OCI-LY1 (cell line): ENCODE data around the gene NKX2-2.

Experiments
- H2AFZ ChIP-seq: fragments of 200-600 bp; sonication (generic), shearing (Covaris generic); 2 replicates; pipeline ENCODE4 v1.6.0; 2014; ENCODE audit warnings: antibody characterized with exemption, mild to moderate bottlenecking, low read length
- H3F3A ChIP-seq: fragments of 200-600 bp; sonication (generic), shearing (Covaris generic); 2 replicates; pipeline ENCODE4 v1.6.0; 2014; ENCODE audit warnings: mild to moderate bottlenecking, antibody characterized with exemption, low read length, moderate library complexity; ENCODE audit not compliant: insufficient read depth
- H3K27ac ChIP-seq: fragments of 200-600 bp; sonication (generic); 2 replicates; pipeline ENCODE4 v1.5.1; 2014; ENCODE audit warnings: low read length, mixed run types, mild to moderate bottlenecking, low read depth; ENCODE audit not compliant: poor library complexity, severe bottlenecking
- H3K27me3 ChIP-seq: fragments of 200-600 bp; sonication (generic); 2 replicates; pipeline ENCODE4 v1.6.0; 2014; ENCODE audit warnings: antibody characterized with exemption, mild to moderate bottlenecking, low read length, moderate library complexity; ENCODE audit not compliant: insufficient read depth
- H3K36me3 ChIP-seq: fragments of 200-600 bp; sonication (generic); 2 replicates; pipeline ENCODE4 v1.6.1; 2014; ENCODE audit warnings: mild to moderate bottlenecking, antibody characterized with exemption, low read length, moderate library complexity, mixed read lengths; ENCODE audit not compliant: insufficient read depth
- H3K4me1 ChIP-seq: fragments of 200-600 bp; sonication (generic); 2 replicates; pipeline ENCODE4 v1.5.1; 2014; ENCODE audit warnings: mild to moderate bottlenecking, low read length, moderate library complexity; ENCODE audit not compliant: insufficient read depth, severe bottlenecking
- H3K4me2 ChIP-seq: fragments of 200-600 bp; sonication (generic), shearing (Covaris generic); 2 replicates; pipeline ENCODE4 v1.6.1; 2014; ENCODE audit warnings: low read length
- H3K4me3 ChIP-seq: fragments of 200-600 bp; sonication (generic); 2 replicates; pipeline ENCODE4 v1.5.1; 2014; ENCODE audit warnings: low read length, low read depth, mild to moderate bottlenecking, mixed read lengths; ENCODE audit not compliant: poor library complexity, severe bottlenecking
- H3K79me2 ChIP-seq: fragments of 200-600 bp; shearing (Covaris generic); 2 replicates; pipeline ENCODE4 v1.6.1; 2016; ENCODE audit warnings: mixed run types, low read length, mixed read lengths; ENCODE audit not compliant: insufficient read depth
- H3K9ac ChIP-seq: fragments of 200-600 bp; sonication (generic), shearing (Covaris generic); 2 replicates; pipeline ENCODE4 v1.6.1; 2014; ENCODE audit warnings: mild to moderate bottlenecking, low read length, mixed read lengths
- H3K9me2 ChIP-seq: fragments of 200-600 bp; sonication (generic), shearing (Covaris generic); 2 replicates; pipeline ENCODE4 v1.6.1; 2014; ENCODE audit warnings: low read depth, mild to moderate bottlenecking, low read length, mixed read lengths
- H3K9me3 ChIP-seq: fragments of 200-600 bp; shearing (Covaris generic); 2 replicates; pipeline ENCODE4 v1.6.1; 2014; ENCODE audit warnings: low read length, mixed read lengths
- H4K20me1 ChIP-seq: fragments of 200-600 bp; sonication (generic), shearing (Covaris generic); 2 replicates; pipeline ENCODE4 v1.6.0; 2016; ENCODE audit warnings: mild to moderate bottlenecking, low read length; ENCODE audit not compliant: insufficient read depth
- EZH2 ChIP-seq: fragments of 200-600 bp; sonication (generic), shearing (Covaris generic); IDR thresholded peaks from 2 replicates; pipeline ENCODE4 v1.8.0; 2017; ENCODE audit warnings: borderline replicate concordance, mixed run types, mild to moderate bottlenecking, antibody characterized with exemption, low read length, moderate library complexity, mixed read lengths
- TF ChIP-seq, protein P1 (sequence below): fragments of 200-600 bp; sonication (generic), shearing (Covaris generic); IDR thresholded peaks from 2 replicates; pipeline ENCODE4 v1.5.1; 2017; ENCODE audit warnings: mild to moderate bottlenecking, antibody characterized with exemption, low read length, moderate library complexity, mixed read lengths

Gene NKX2-2

DNA sequence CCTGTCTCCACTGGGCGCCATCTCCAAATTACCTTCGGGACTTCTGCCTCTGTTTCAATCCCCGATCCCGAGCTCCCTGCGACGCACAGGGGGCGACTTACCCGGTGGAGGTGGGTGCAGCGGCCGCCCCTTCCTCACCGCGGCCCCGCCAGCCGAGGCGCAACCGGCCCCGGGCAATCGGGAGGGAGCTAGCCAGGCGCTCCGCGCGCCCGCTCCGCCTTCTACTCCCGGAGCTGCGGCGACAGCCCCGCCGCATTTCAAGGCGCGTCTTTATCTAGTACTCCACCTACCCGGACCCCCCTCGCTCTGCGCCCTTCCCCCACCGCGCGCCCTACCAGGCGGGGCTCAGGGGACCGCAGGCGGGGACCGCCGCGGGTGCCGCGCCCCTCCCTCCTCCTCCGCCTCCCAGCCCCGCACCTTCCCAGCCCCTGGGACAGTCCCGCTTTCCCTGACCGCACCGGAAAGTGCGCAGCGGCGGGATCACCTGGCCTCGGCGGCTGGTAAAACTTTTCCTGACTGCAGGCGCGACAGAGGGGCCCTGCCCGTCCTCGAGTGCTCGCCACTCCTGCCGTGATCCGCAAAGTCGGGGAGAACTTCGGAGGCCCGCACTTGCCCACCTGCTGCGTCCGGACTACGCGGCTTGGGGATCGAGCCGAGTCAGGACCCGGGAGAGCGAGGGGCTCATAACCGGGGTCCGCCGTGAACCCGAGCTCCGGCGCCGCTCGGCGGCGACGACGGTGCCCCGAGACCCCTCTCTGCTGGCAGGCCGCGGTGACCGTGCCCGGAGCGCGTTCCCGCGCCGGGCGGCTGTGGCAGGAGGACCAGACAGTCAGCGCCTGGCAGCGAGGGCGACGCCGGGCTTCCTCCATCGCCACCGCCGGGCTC, 8.0 kb upstream of the NKX2-2 start:
- no peaks in the 10 kb centered on the region for H3K79me2 ChIP-seq
- TF ChIP-seq, protein P1, sequence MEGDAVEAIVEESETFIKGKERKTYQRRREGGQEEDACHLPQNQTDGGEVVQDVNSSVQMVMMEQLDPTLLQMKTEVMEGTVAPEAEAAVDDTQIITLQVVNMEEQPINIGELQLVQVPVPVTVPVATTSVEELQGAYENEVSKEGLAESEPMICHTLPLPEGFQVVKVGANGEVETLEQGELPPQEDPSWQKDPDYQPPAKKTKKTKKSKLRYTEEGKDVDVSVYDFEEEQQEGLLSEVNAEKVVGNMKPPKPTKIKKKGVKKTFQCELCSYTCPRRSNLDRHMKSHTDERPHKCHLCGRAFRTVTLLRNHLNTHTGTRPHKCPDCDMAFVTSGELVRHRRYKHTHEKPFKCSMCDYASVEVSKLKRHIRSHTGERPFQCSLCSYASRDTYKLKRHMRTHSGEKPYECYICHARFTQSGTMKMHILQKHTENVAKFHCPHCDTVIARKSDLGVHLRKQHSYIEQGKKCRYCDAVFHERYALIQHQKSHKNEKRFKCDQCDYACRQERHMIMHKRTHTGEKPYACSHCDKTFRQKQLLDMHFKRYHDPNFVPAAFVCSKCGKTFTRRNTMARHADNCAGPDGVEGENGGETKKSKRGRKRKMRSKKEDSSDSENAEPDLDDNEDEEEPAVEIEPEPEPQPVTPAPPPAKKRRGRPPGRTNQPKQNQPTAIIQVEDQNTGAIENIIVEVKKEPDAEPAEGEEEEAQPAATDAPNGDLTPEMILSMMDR: no peak
- TF ChIP-seq EZH2: no peak
- H3K4me2 ChIP-seq: no peak overlapping the region
- H3K4me3 ChIP-seq: no peak overlapping the region
- no peaks in the 10 kb centered on the region for H4K20me1 ChIP-seq
- H3K4me1 ChIP-seq: no peaks in the 10 kb centered on the region
- H3K27me3 ChIP-seq: no peaks in the 10 kb centered on the region; the same call in 1 of the 2 replicates
- H3K9me2 ChIP-seq: no peaks in the 10 kb centered on the region
- no peaks in the 10 kb centered on the region for H3K36me3 ChIP-seq
- no peak overlapping the region for H3K27ac ChIP-seq
- H3K9ac ChIP-seq: no peak overlapping the region
- no peaks in the 10 kb centered on the region for H3F3A ChIP-seq
- H3K9me3 ChIP-seq: no peaks in the 10 kb centered on the region
- H2AFZ ChIP-seq: no peak overlapping the region

DNA sequence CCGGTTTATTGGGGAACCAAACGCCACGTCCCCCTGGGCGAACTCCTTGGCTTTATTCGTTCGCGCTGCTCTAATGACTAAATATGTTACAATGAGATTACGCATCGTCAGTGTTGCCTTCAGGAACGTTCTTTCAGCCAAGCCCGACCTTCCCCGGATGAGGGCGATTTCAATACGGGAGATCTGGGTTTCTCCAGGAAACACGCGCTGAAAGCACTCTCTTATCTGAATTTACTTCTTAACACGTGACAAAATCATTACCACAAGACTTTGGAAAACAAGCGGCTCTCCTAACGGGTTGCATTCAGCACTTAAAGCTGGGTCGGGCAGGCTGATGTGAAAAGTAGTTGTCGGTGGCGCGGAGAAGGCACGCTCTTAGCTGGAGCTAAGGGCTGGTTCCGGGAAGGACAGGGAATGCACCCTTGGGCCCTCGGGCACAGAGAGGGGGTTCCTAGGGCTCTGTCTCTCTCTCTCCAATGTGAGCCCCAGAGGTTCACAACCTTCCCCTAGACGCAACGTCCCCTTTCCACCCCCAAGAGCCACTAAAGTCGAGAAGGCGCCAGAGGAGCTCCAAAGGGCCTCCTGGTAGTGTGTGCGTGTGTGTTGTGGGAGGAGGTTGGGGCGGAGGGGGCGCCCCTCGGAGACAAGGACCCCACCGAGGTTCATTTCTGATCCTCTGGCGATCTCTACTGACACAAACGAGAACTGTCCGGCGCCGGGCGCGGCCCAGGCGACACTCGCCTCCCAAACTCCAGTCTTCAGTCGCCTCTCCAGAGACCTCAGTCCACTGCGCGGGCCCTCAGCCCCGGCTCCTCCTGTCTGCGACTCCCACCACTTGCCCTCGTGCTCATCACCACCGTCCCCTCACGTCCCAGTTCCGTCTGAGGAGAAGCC, 7.1 kb upstream of the NKX2-2 start:
- Histone ChIP-seq H3K36me3 (no peaks in the 10 kb centered on the region), H3K4me2 (no peak overlapping the region), H3K4me3 (no peak overlapping the region), H2AFZ (no peak overlapping the region), H3K27ac (no peak overlapping the region), H4K20me1 (no peaks in the 10 kb centered on the region), H3K9me3 (no peaks in the 10 kb centered on the region), H3K27me3 (no peaks in the 10 kb centered on the region; the same call in 1 of the 2 replicates), H3F3A (no peaks in the 10 kb centered on the region), H3K9me2 (no peaks in the 10 kb centered on the region), H3K9ac (no peak overlapping the region), H3K79me2 (no peaks in the 10 kb centered on the region), H3K4me1 (no peaks in the 10 kb centered on the region)
- TF ChIP-seq EZH2: no peak
- TF ChIP-seq, protein P1: no peak

DNA sequence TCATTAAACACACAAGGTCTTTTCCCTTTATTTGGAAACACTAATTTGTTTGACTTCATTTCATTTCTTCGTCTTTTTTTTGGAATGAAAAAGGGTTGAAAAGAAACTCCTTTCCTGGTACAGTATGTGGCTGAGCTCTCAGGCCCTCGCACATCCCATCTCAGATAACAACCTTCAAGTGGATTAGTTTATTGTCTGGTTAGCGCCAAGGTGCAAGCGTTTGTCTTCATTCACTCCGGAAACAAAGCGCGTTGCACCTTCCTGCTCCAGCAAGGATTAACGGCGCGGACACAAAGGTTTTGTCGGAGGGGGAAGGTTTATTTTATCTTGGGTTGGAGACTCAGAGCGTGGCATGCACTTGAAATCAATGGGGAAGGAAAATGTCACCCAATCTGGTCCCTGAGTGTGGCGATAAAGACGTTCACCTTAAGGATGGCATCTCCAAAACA, 5.3 kb upstream of the NKX2-2 start:
- no peaks in the 10 kb centered on the region for H3K4me1 ChIP-seq
- no peak overlapping the region for H2AFZ ChIP-seq
- H3K4me2 ChIP-seq: no peak overlapping the region
- no peaks in the 10 kb centered on the region for H3F3A ChIP-seq
- H3K9me3 ChIP-seq: no peaks in the 10 kb centered on the region
- H3K4me3 ChIP-seq: no peak overlapping the region
- H3K27ac ChIP-seq: no peak overlapping the region
- H3K9me2 ChIP-seq: no peaks in the 10 kb centered on the region
- H3K36me3 ChIP-seq: no peaks in the 10 kb centered on the region
- H3K9ac ChIP-seq: no peak overlapping the region
- H4K20me1 ChIP-seq: no peaks in the 10 kb centered on the region
- H3K79me2 ChIP-seq: no peaks in the 10 kb centered on the region
- no peaks in the 10 kb centered on the region; the same call in 1 of the 2 replicates for H3K27me3 ChIP-seq
- no peak for TF ChIP-seq EZH2
- TF ChIP-seq, protein P1: no peak
